Neural progenitor cell (in vitro differentiated cells): ENCODE measurements around the gene NSD1. TPM values are rescaled to one million over a fixed set of nuclear protein-coding genes. Genes with fewer than 3 reads are reported as not detected.
A peak's percentile ranks its signal among the peaks of the same experiment; 100 is the strongest.

ENCODE experiments used
- DNase-seq: peaks from one replicate; pipeline ENCODE4 v3.0.0-alpha.2; 2016; ENCODE audit warnings: low spot score
- H2AFZ ChIP-seq: fragments of 200-600 bp; sonication (generic); replicated peaks from 2 replicates; pipeline ENCODE4 v1.6.1; 2016; ENCODE audit warnings: antibody characterized with exemption
- H3F3A ChIP-seq: fragments of 200-600 bp; sonication (generic); 2 replicates; pipeline ENCODE4 v1.6.1; 2016; ENCODE audit warnings: antibody characterized with exemption, low read depth
- H3K27ac ChIP-seq: fragments of 200-600 bp; sonication (generic); 2 replicates; pipeline ENCODE4 v1.5.1; 2016; ENCODE audit warnings: mild to moderate bottlenecking
- H3K27me3 ChIP-seq: fragments of 200-600 bp; sonication (generic); 2 replicates; pipeline ENCODE4 v1.6.1; 2016; ENCODE audit warnings: mild to moderate bottlenecking, moderate library complexity
- H3K36me3 ChIP-seq: fragments of 200-600 bp; sonication (generic); 2 replicates; pipeline ENCODE4 v1.5.1; 2016
- H3K4me1 ChIP-seq: fragments of 200-600 bp; sonication (generic); 2 replicates; pipeline ENCODE4 v1.6.1; 2016; ENCODE audit warnings: mixed run types
- H3K4me2 ChIP-seq: fragments of 200-600 bp; sonication (generic); 2 replicates; pipeline ENCODE4 v1.6.1; 2016
- H3K4me3 ChIP-seq: fragments of 200-600 bp; sonication (generic); 2 replicates; pipeline ENCODE4 v1.5.1; 2016
- H3K79me2 ChIP-seq: fragments of 200-600 bp; sonication (generic); 2 replicates; pipeline ENCODE4 v1.6.1; 2016; ENCODE audit warnings: low read depth
- H3K9ac ChIP-seq: fragments of 200-600 bp; sonication (generic); 2 replicates; pipeline ENCODE4 v1.6.1; 2016
- H3K9me3 ChIP-seq: fragments of 200-600 bp; sonication (generic); 2 replicates; pipeline ENCODE4 v1.5.1; 2016; ENCODE audit warnings: low read depth
- H4K20me1 ChIP-seq: fragments of 200-600 bp; sonication (generic); 2 replicates; pipeline ENCODE4 v1.6.1; 2016; ENCODE audit warnings: low read depth
- H3K27ac Mint-ChIP-seq: 3 replicates; pipeline ENCODE4 v1.8.0; 2021; ENCODE audit warnings: mixed read lengths
- H3K27me3 Mint-ChIP-seq: 2 replicates; pipeline ENCODE4 v1.8.0; 2022; ENCODE audit warnings: low read depth, mild to moderate bottlenecking, inconsistent platforms, moderate library complexity, mixed read lengths; ENCODE audit not compliant: insufficient read depth
- H3K36me3 Mint-ChIP-seq: 3 replicates; pipeline ENCODE4 v1.8.0; 2021; ENCODE audit warnings: mixed read lengths
- H3K4me1 Mint-ChIP-seq: 3 replicates; pipeline ENCODE4 v1.8.0; 2021; ENCODE audit warnings: mixed read lengths
- H3K4me3 Mint-ChIP-seq: 3 replicates; pipeline ENCODE4 v1.8.0; 2021; ENCODE audit warnings: mild to moderate bottlenecking, moderate library complexity, mixed read lengths
- H3K9me3 Mint-ChIP-seq: 3 replicates; pipeline ENCODE4 v1.8.0; 2020; ENCODE audit warnings: mixed read lengths
- CTCF ChIP-seq: fragments of 200-600 bp; sonication (generic); IDR thresholded peaks from 2 replicates; pipeline ENCODE4 v1.5.1; 2017; ENCODE audit warnings: antibody characterized with exemption, mild to moderate bottlenecking
- EZH2 ChIP-seq: fragments of 200-600 bp; sonication (generic); IDR thresholded peaks from 2 replicates; pipeline ENCODE4 v1.6.1; 2017; ENCODE audit warnings: antibody characterized with exemption, mild to moderate bottlenecking, moderate library complexity
- EZH2phosphoT487 ChIP-seq: fragments of 200-600 bp; sonication (generic); IDR thresholded peaks from 2 replicates; pipeline ENCODE4 v1.6.1; 2017; ENCODE audit warnings: antibody characterized with exemption
- total RNA-seq: library from RNA; depleted of rRNA; stranded (reverse); fragments of >200 nt; gene quantifications from 2 replicates; pipeline ENCODE4 v1.2.3, GENCODE V29; 2015; ENCODE audit warnings: low replicate concordance

NSD1 gene
- total RNA-seq, 1 donor from 2014 or later: 114 TPM

- Mint-ChIP-seq H3K27ac (no peak overlapping the region), H3K9me3 (no peaks in the 10 kb centered on the region), H3K4me3 (no peak overlapping the region), H3K27me3 (no peaks in the 10 kb centered on the region), H3K4me1 (peaks cover 4% of the 10 kb centered on the region), H3K36me3 (peaks cover 8% of the 10 kb centered on the region)
- peaks cover 77% of the 10 kb centered on the region for H4K20me1 ChIP-seq
- no peaks in the 10 kb centered on the region for H3F3A ChIP-seq
- H2AFZ ChIP-seq: no peak overlapping the region
- peaks cover 94% of the 10 kb centered on the region for H3K79me2 ChIP-seq
- H3K9ac ChIP-seq: no peak overlapping the region
- no peaks in the 10 kb centered on the region for H3K4me1 ChIP-seq
- no peak overlapping the region for H3K4me3 ChIP-seq
- H3K27ac ChIP-seq: peak overlapping the region; percentile 23
- H3K9me3 ChIP-seq: no peaks in the 10 kb centered on the region
- no peak for DNase-seq
- no peak for TF ChIP-seq EZH2phosphoT487
- TF ChIP-seq EZH2: no peak
- TF ChIP-seq CTCF: no peak
- no peaks in the 10 kb centered on the region for H3K27me3 ChIP-seq
- H3K36me3 ChIP-seq: peaks cover 13% of the 10 kb centered on the region
- H3K4me2 ChIP-seq: no peak overlapping the region
Observed at GRCh38 chr5:177232358-177232757, 98.8 kb downstream of the NSD1 start.

GRCh38 chr5:177232761-177233160 is 99.2 kb downstream of the NSD1 start:
- Histone ChIP-seq H3K4me1 (no peaks in the 10 kb centered on the region), H3K9ac (no peak overlapping the region), H3K4me3 (no peak overlapping the region), H3K27ac (peak overlapping the region; percentile 23), H3K79me2 (peaks cover 90% of the 10 kb centered on the region), H3K4me2 (no peak overlapping the region), H4K20me1 (peaks cover 73% of the 10 kb centered on the region), H3F3A (no peaks in the 10 kb centered on the region), H3K9me3 (no peaks in the 10 kb centered on the region), H3K27me3 (no peaks in the 10 kb centered on the region), H3K36me3 (peaks cover 13% of the 10 kb centered on the region), H2AFZ (no peak overlapping the region)
- peaks cover 9% of the 10 kb centered on the region for H3K36me3 Mint-ChIP-seq
- no peak overlapping the region for H3K4me3 Mint-ChIP-seq
- peaks cover 4% of the 10 kb centered on the region for H3K4me1 Mint-ChIP-seq
- H3K27me3 Mint-ChIP-seq: no peaks in the 10 kb centered on the region
- H3K9me3 Mint-ChIP-seq: no peaks in the 10 kb centered on the region
- TF ChIP-seq CTCF (no peak), EZH2phosphoT487 (no peak), EZH2 (no peak)
- DNase-seq: no peak
- H3K27ac Mint-ChIP-seq: peak overlapping the region; percentile 8

GRCh38 chr5:177233206-177233605 is 99.6 kb downstream of the NSD1 start:
- H3K4me3 ChIP-seq: no peak overlapping the region
- peaks cover 69% of the 10 kb centered on the region for H4K20me1 ChIP-seq
- no peak for DNase-seq
- peaks cover 4% of the 10 kb centered on the region for H3K4me1 Mint-ChIP-seq
- H3K27me3 Mint-ChIP-seq: no peaks in the 10 kb centered on the region
- peak overlapping the region; percentile 23 for H3K27ac ChIP-seq
- H3K79me2 ChIP-seq: peaks cover 90% of the 10 kb centered on the region
- no peaks in the 10 kb centered on the region for H3K4me1 ChIP-seq
- no peaks in the 10 kb centered on the region for H3K9me3 Mint-ChIP-seq
- H3K36me3 Mint-ChIP-seq: peaks cover 13% of the 10 kb centered on the region
- no peak overlapping the region for H3K4me2 ChIP-seq
- H3K4me3 Mint-ChIP-seq: no peak overlapping the region
- H3F3A ChIP-seq: no peaks in the 10 kb centered on the region
- no peak overlapping the region for H3K27ac Mint-ChIP-seq
- no peak overlapping the region for H2AFZ ChIP-seq
- H3K9me3 ChIP-seq: no peaks in the 10 kb centered on the region
- H3K36me3 ChIP-seq: peaks cover 13% of the 10 kb centered on the region
- no peak overlapping the region for H3K9ac ChIP-seq
- TF ChIP-seq EZH2phosphoT487 (no peak), EZH2 (no peak), CTCF (no peak)
- no peaks in the 10 kb centered on the region for H3K27me3 ChIP-seq
